Muscle of leg (tissue), 11 donors: ENCODE measurements around the gene ERFL. TPM values are rescaled to one million over a fixed set of nuclear protein-coding genes. Genes with fewer than 3 reads are reported as not detected.

Source experiments
- DNase-seq: peaks from one replicate; pipeline ENCODE4 v3.0.0; 2013
- H3K27ac ChIP-seq: one replicate; pipeline ENCODE4 v1.5.1; 2013; ENCODE audit warnings: mild to moderate bottlenecking, low read length, control low read depth
- H3K27me3 ChIP-seq: one replicate; pipeline ENCODE4 v1.6.1; 2013; ENCODE audit warnings: low read length; ENCODE audit not compliant: control insufficient read depth, insufficient read depth
- H3K36me3 ChIP-seq: one replicate; pipeline ENCODE4 v1.6.1; 2013; ENCODE audit warnings: low read length; ENCODE audit not compliant: control insufficient read depth, insufficient read depth
- H3K4me1 ChIP-seq: one replicate; pipeline ENCODE4 v1.6.1; 2013; ENCODE audit warnings: low read length; ENCODE audit not compliant: control insufficient read depth, insufficient read depth
- H3K4me3 ChIP-seq: one replicate; pipeline ENCODE4 v1.5.1; 2013; ENCODE audit warnings: low read length, control low read depth
- H3K9me3 ChIP-seq: replicated peaks from 2 replicates; pipeline ENCODE4 v1.6.1; 2013; ENCODE audit warnings: low read depth, low read length; ENCODE audit not compliant: control insufficient read depth
- WGBS: methylation state at CpG from one replicate; pipeline ENCODE4 v1.1.5; 2013; ENCODE audit warnings: missing lambda C conversion rate; ENCODE audit not compliant: insufficient coverage; 5-methylcytosine and 5-hydroxymethylcytosine counted together
- polyA plus RNA-seq, 8 donors: library from polyadenylated mRNA; unstranded; fragments of 120-200 nt; gene quantifications; one replicate each; pipeline versions ENCODE4 v1.2.1 to v1.2.3, GENCODE V29; 2013; ENCODE audit warnings: inconsistent platforms in 1 of 8, low replicate concordance in 1 of 8; ENCODE audit not compliant: insufficient read length in 8 of 8, insufficient read depth in 1 of 8
- total RNA-seq: library from RNA; stranded (reverse); fragments of 120-200 nt; gene quantifications from one replicate; pipeline ENCODE4 v1.2.4, GENCODE V29; 2013

ERFL gene
- total and polyA plus RNA-seq, 9 donors = 0.04 to 0.31 (median 0.12) TPM

DNA sequence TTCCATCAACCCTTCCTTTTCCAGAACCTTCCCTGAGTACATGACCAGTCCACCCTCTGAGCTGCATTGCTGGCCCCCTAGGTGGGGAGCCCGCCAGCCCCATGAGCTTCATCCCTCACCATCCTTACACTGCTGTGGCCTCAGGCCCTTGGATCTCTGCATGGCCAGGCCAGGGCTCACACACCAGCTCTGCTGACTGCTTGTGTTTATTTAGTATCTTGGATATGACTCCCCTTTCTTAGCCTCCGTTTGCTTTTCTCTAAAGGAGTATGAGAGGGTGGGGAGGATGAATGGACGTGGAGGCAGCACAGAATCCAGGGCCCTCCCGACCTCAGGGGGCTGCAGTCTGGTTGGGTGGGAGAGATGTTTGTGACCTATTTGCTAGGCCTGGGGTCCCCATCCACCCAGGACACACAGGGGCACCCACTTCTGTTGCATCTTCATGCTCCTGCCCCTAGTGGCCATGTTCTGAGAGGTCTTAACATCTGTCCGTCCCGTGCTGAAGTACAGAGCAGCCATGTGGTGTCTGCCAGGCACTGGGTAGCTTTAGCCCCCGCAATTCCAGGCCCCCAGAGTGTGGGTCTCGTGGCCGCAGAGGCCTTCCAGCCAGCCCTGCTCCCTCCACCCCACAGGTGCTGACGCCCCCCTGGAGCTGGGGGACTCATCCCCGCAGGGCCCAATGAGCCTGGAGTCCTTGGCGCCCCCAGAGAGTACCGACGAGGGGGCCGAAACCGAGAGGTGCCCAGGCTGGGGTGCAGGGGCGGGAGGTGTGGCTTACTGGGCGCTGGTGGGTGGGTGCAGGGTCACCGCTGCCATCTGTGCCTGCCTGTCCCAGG, 32.3 kb downstream of the ERFL start:
- Histone ChIP-seq H3K27ac (no peak overlapping the region), H3K27me3 (no peaks in the 10 kb centered on the region), H3K9me3 (no peaks in the 10 kb centered on the region), H3K36me3 (peaks cover 61% of the 10 kb centered on the region), H3K4me3 (no peak overlapping the region), H3K4me1 (no peaks in the 10 kb centered on the region)
- WGBS = 72% methylated on average over 10 of the region's 19 CpGs
- no peak for DNase-seq

DNA sequence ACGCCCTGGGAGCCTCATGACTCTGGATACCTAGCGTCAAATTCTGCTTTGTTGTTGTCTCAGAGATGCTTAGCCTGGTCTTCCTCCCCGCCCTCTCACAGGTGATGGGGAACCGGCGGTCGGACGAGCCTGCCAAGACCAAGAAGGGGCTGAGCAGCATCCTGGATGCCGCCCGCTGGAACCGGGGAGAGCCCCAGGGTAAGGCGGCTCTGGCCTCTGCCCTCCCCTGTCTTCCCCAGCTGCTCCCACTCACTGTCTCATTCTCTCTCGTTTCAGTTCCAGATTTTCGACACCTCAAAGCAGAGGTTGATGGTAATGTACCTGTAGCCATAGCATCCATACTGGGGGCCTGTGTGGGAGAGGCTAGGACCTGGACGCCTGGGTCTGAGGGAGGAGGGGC, 33.9 kb downstream of the ERFL start:
- Histone ChIP-seq H3K4me1 (no peaks in the 10 kb centered on the region), H3K9me3 (no peaks in the 10 kb centered on the region), H3K36me3 (peaks cover 57% of the 10 kb centered on the region), H3K4me3 (no peak overlapping the region), H3K27me3 (no peaks in the 10 kb centered on the region), H3K27ac (no peak overlapping the region)
- 84% methylated on average over 9 of the region's 14 CpGs for WGBS
- DNase-seq = no peak

GRCh38 chr19:41893899-41894298, 34.4 kb downstream of the ERFL start:
- 71% methylated on average over 5 of the region's 6 CpGs for WGBS
- no peak overlapping the region for H3K4me3 ChIP-seq

GRCh38 chr19:41892173-41892902, 35.9 kb downstream of the ERFL start:
- no peak overlapping the region for H3K4me3 ChIP-seq
- WGBS = 84% methylated on average over 21 of the region's 34 CpGs
- no peaks in the 10 kb centered on the region for H3K9me3 ChIP-seq
- peaks cover 5% of the 10 kb centered on the region for H3K4me1 ChIP-seq
- H3K36me3 ChIP-seq = peaks cover 50% of the 10 kb centered on the region
- no peaks in the 10 kb centered on the region for H3K27me3 ChIP-seq
- H3K27ac ChIP-seq = no peak overlapping the region
- no peak for DNase-seq

More at GRCh38 chr19:41893899-41894298, 34.4 kb downstream of the ERFL start:
- no peak for DNase-seq
- H3K9me3 ChIP-seq = no peaks in the 10 kb centered on the region
- peaks cover 58% of the 10 kb centered on the region for H3K36me3 ChIP-seq
- no peaks in the 10 kb centered on the region for H3K4me1 ChIP-seq
- H3K27me3 ChIP-seq = no peaks in the 10 kb centered on the region
- H3K27ac ChIP-seq = no peak overlapping the region

- peaks cover 48% of the 10 kb centered on the region for H3K36me3 ChIP-seq
- peaks cover 12% of the 10 kb centered on the region for H3K4me1 ChIP-seq
- no peak for DNase-seq
- H3K27me3 ChIP-seq = no peaks in the 10 kb centered on the region
- no peaks in the 10 kb centered on the region for H3K9me3 ChIP-seq
- 59% methylated on average over 2 of the region's 4 CpGs for WGBS
- no peak overlapping the region for H3K27ac ChIP-seq
- no peak overlapping the region for H3K4me3 ChIP-seq
Observed at GRCh38 chr19:41890936-41891335, 37.3 kb downstream of the ERFL start.

GRCh38 chr19:41889896-41890295, 38.4 kb downstream of the ERFL start:
- peaks cover 15% of the 10 kb centered on the region for H3K4me1 ChIP-seq
- no peaks in the 10 kb centered on the region for H3K9me3 ChIP-seq
- H3K27me3 ChIP-seq = no peaks in the 10 kb centered on the region
- no peak overlapping the region for H3K27ac ChIP-seq
- 97% methylated on average over 6 of the region's 8 CpGs for WGBS
- H3K36me3 ChIP-seq = peaks cover 39% of the 10 kb centered on the region
- no peak for DNase-seq
- H3K4me3 ChIP-seq = no peak overlapping the region

DNA sequence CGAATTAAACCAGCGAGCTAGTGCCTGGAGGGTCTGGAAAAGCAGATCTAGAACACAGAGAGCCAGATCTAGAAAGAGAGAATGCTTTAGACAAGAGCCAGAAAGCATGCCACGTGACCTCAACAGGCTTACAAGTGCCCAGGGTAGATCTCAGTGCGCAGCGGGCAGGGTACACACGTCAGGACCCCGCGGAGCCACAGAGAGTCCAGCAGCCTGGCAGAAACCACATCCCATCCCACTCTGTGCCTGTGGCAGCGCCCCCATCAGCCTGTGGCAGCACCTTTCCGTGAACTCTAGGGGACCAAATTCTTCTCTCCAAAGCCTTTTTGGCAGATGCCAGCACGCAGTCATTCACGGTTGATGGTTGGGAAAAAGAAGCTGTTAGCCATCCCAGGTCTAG, 39.3 kb downstream of the ERFL start:
- no peak for DNase-seq
- Histone ChIP-seq H3K27ac (no peak overlapping the region), H3K4me3 (no peak overlapping the region), H3K27me3 (no peaks in the 10 kb centered on the region), H3K4me1 (peaks cover 20% of the 10 kb centered on the region), H3K9me3 (no peaks in the 10 kb centered on the region), H3K36me3 (peaks cover 30% of the 10 kb centered on the region)
- 87% methylated on average over 10 of the region's 12 CpGs for WGBS

DNA sequence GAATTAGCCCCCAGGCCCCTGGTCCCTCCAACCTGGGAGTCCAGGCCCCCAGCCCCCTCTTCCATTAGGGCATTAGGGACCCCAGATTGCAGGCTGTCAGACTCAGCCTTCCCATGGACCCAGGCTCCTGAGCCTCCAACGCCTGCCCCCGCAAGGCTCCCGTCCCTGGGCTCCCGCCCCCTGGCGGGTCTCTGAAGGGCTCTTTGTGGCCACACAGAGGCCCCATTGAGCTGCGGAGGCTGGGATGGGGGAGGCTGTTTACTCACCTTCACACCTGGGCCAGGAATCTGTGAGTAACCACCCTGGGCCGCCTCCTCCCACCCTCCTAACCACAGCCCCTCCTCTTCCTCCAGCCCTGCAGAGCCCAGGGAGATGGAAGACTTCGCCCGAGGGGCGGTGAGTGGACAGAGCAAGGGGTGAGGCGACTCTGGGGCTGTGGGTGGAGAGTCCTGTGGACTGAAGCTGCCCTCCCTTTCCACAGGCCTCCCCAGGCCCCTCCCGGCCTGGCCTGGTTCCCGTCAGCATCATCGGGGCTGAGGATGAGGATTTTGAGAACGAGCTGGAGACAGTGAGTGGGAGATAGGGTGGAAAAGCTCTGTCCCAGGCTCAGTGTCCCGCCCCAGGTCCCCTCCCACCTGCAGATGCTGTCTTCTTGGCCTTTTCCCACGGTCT, 40.4 kb downstream of the ERFL start:
- Histone ChIP-seq H3K9me3 (no peaks in the 10 kb centered on the region), H3K4me3 (no peak overlapping the region), H3K27me3 (no peaks in the 10 kb centered on the region), H3K4me1 (peaks cover 26% of the 10 kb centered on the region), H3K36me3 (peaks cover 27% of the 10 kb centered on the region), H3K27ac (no peak overlapping the region)
- no peak for DNase-seq
- 14% methylated on average over 1 of the region's 17 CpGs for WGBS

DNA sequence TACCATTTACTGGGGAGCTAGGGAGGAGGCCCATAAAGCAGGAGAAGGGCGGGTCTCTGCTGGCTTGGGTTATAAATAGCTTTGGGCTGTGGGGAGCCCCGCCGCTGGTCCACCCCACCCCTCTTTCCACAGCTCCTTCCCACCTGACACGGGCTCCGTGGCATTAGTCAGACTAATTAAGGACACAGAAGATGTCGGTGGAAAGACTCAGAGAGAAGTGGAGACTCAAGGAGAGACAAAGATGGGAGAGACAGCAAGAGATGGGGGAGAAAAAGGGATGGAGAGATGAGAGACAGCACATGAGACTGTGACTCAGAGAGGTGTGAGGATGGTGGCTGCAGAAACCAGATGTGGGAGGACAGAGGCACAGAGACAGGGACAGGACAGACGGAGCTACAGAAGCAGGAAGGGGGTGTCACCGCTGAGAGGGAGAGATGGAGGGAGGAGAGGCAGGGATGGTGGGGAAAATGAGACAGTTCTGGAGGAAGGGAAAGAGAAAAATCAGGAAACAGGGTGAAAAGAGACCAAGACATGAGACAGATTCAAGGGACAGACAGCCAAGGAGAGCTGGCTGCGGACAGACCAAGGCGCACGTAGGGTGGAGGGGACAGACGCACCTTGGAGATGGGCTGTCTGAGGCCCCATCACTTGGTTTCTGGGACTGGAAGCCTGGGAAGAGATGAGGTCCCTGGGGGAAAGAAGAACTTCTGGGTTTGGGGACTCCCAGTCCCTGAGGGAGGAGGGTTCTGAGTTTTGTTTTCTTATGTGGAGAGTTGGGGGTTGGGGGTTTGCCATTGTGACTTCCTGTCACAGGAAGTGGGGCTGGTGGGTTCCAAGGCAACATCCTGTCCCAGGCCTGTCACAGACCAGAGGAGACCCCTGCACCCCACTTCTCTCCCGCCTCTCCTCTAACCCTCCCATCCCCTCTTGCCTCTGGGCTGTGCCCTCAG, 41.2 kb downstream of the ERFL start:
- no peaks in the 10 kb centered on the region for H3K27me3 ChIP-seq
- no peak overlapping the region for H3K27ac ChIP-seq
- peaks cover 29% of the 10 kb centered on the region for H3K4me1 ChIP-seq
- peak overlapping the region; percentile 3 for H3K4me3 ChIP-seq
- H3K36me3 ChIP-seq = peaks cover 19% of the 10 kb centered on the region
- no peaks in the 10 kb centered on the region for H3K9me3 ChIP-seq
- DNase-seq = no peak
- 64% methylated on average over 8 of the region's 13 CpGs for WGBS
